Activated naive CD4-positive, alpha-beta T cell (primary cell): ENCODE data around the gene SPEM2.

ENCODE experiments used
- DNase-seq, 4 experiments: peaks; one replicate each; lab custom pipeline; 2025; lab: John Stamatoyannopoulos, UW

The SPEM2 gene

GRCh38 chr17:7403977-7404736 is 21.3 kb upstream of the SPEM2 start, which contains the start of gene TMEM256:
TMEM256 (minus strand) TSS chr17:7404097; CDS start chr17:7404084, 13 bp downstream.
- peak; percentile 84 to 93 (median 92) for DNase-seq

- DNase-seq = peak in 2 of 4 experiments; percentile 70 to 81
Observed at GRCh38 chr17:7404737-7405349, 20.6 kb upstream of the SPEM2 start.

GRCh38 chr17:7405350-7406234 is 19.8 kb upstream of the SPEM2 start:
- no peak for DNase-seq

- DNase-seq = no peak
Observed at GRCh38 chr17:7406235-7406825, 19.1 kb upstream of the SPEM2 start.

GRCh38 chr17:7407082-7407481 is 18.3 kb upstream of the SPEM2 start:
- no peak for DNase-seq

- no peak for DNase-seq
Observed at GRCh38 chr17:7407485-7408251, 17.7 kb upstream of the SPEM2 start, which contains the start of gene NLGN2. NLGN2 (plus strand) TSS chr17:7407845; CDS start chr17:7408256, 411 bp downstream.

GRCh38 chr17:7408252-7408727 is 17.1 kb upstream of the SPEM2 start:
- peak in 1 of 4 experiments; percentile 15 for DNase-seq

GRCh38 chr17:7408863-7409262 is 16.6 kb upstream of the SPEM2 start:
- DNase-seq = no peak

- DNase-seq = no peak
Observed at GRCh38 chr17:7409716-7410115, 15.7 kb upstream of the SPEM2 start.

- DNase-seq = no peak
Observed at GRCh38 chr17:7410634-7411426, 14.6 kb upstream of the SPEM2 start.

GRCh38 chr17:7411427-7411750 is 14.0 kb upstream of the SPEM2 start:
- DNase-seq = no peak

GRCh38 chr17:7413346-7413985 is 11.9 kb upstream of the SPEM2 start:
- no peak for DNase-seq

- DNase-seq = no peak
Observed at GRCh38 chr17:7414837-7415236, 10.6 kb upstream of the SPEM2 start.

GRCh38 chr17:7415784-7416183 is 9.6 kb upstream of the SPEM2 start:
- DNase-seq = no peak

- DNase-seq = no peak
Observed at GRCh38 chr17:7416323-7416722, 9.1 kb upstream of the SPEM2 start.

GRCh38 chr17:7417056-7417655 is 8.3 kb upstream of the SPEM2 start:
- no peak for DNase-seq

GRCh38 chr17:7418472-7419152 is 6.8 kb upstream of the SPEM2 start:
- no peak for DNase-seq

- DNase-seq = no peak
Observed at GRCh38 chr17:7419819-7420610, 5.4 kb upstream of the SPEM2 start, which contains the start of gene SPEM1. SPEM1 (plus strand) TSS chr17:7420324; CDS start chr17:7420385, 61 bp downstream.
